Endothelial cell of umbilical vein (primary cell): Measurements from ENCODE around the gene OXA1L. TPM values are rescaled to one million over a fixed set of nuclear protein-coding genes. Genes with fewer than 3 reads are reported as not detected.

ENCODE experiments used
- BruUV-seq: library from RNA; stranded (reverse); fragments of 400-500 nt; replicated peaks from 2 replicates; lab custom pipeline; 2021; lab: Mats Ljungman, UMichigan
- CTCF ChIA-PET: fragments of 300-600, 350-600 bp; sonication (Branson Sonifier 250); formaldehyde crosslinking; loops from one replicate; lab custom pipeline; 2021; ENCODE audit warnings: antibody characterized with exemption, inconsistent platforms; lab: Charles Lee
- POLR2A ChIA-PET: fragments of 300-600, 350-600 bp; sonication (Branson Sonifier 250); formaldehyde crosslinking; loops from one replicate; lab custom pipeline; 2021; ENCODE audit warnings: antibody characterized with exemption, inconsistent platforms; lab: Charles Lee
- DNase-seq: peaks from one replicate; pipeline ENCODE4 v3.0.0-alpha.2; 2011; ENCODE audit warnings: low read depth, low spot score
- FAIRE-seq: peaks from 2 replicates; lab custom pipeline; 2011; peaks lifted over from hg19 to GRCh38; lab: Jason Lieb, UNC
- H2AFZ ChIP-seq: 2 replicates; pipeline ENCODE4 v1.6.0; 2012; ENCODE audit warnings: low read depth, low read length, control low read depth, inconsistent platforms
- H3K27ac ChIP-seq: 2 replicates; pipeline ENCODE4 v1.5.1; 2011; ENCODE audit warnings: low read depth, mild to moderate bottlenecking, control low read depth, low read length, moderate library complexity; ENCODE audit not compliant: insufficient read depth
- H3K27me3 ChIP-seq, 2 experiments: 2 replicates each; pipeline versions ENCODE4 v1.6.0 to v1.6.1; 2011; ENCODE audit warnings: low read length in 2 of 2, mixed read lengths in 1 of 2; ENCODE audit not compliant: control insufficient read depth in 2 of 2, insufficient read depth in 2 of 2
- H3K36me3 ChIP-seq, 2 experiments: 2 replicates in 1 of 2; 3 replicates in 1 of 2; pipeline ENCODE4 v1.5.1; 2011; ENCODE audit warnings: low read length in 2 of 2, mild to moderate bottlenecking in 1 of 2, moderate library complexity in 1 of 2; ENCODE audit not compliant: control insufficient read depth in 2 of 2, insufficient read depth in 2 of 2; ENCODE audit errors: extremely low read depth in 1 of 2
- H3K4me1 ChIP-seq: 3 replicates; pipeline ENCODE4 v1.5.1; 2011; ENCODE audit warnings: mild to moderate bottlenecking, low read length; ENCODE audit not compliant: control insufficient read depth, insufficient read depth; ENCODE audit errors: extremely low read depth
- H3K4me2 ChIP-seq: 2 replicates; pipeline ENCODE4 v1.6.1; 2011; ENCODE audit warnings: low read length, control low read depth, mixed read lengths; ENCODE audit not compliant: insufficient read depth
- H3K4me3 ChIP-seq, 3 experiments: fragments of 200-600 bp in 1 of 3; sonication (generic), shearing (Covaris generic) in 1 of 3; replicated peaks in 1 of 3; 2 replicates each; pipeline ENCODE4 v1.5.1; 2011 to 2016; ENCODE audit warnings: control low read depth in 3 of 3, low read length in 3 of 3, mild to moderate bottlenecking in 2 of 3, inconsistent platforms in 1 of 3, low read depth in 1 of 3, moderate library complexity in 1 of 3; ENCODE audit not compliant: insufficient read depth in 1 of 3
- H3K79me2 ChIP-seq: 2 replicates; pipeline ENCODE4 v1.6.0; 2012; ENCODE audit warnings: low read length, inconsistent platforms; ENCODE audit not compliant: control insufficient read depth, insufficient read depth
- H3K9ac ChIP-seq: replicated peaks from 2 replicates; pipeline ENCODE3; 2011; ENCODE audit warnings: low read length, control low read depth; ENCODE audit not compliant: insufficient read depth; ENCODE audit errors: extremely low read depth
- H3K9me1 ChIP-seq: replicated peaks from 3 replicates; pipeline ENCODE4 v1.6.0; 2011; ENCODE audit warnings: mild to moderate bottlenecking, low read length; ENCODE audit not compliant: control insufficient read depth, insufficient read depth; ENCODE audit errors: extremely low read depth
- H3K9me3 ChIP-seq: replicated peaks from 2 replicates; pipeline ENCODE4 v1.5.1; 2012; ENCODE audit warnings: low read length, inconsistent platforms; ENCODE audit not compliant: control insufficient read depth, insufficient read depth
- H4K20me1 ChIP-seq: replicated peaks from 2 replicates; pipeline ENCODE3; 2011; ENCODE audit warnings: mild to moderate bottlenecking, low read length; ENCODE audit not compliant: control insufficient read depth, insufficient read depth; ENCODE audit errors: extremely low read depth
- CTCF ChIP-seq, 2 donors: IDR thresholded peaks; 1 replicate in 1 of 2; 2 replicates in 1 of 2; pipeline ENCODE4 v1.5.1; 2011; ENCODE audit warnings: low read length in 2 of 2, mild to moderate bottlenecking in 2 of 2, moderate library complexity in 2 of 2, control low read depth in 1 of 2, inconsistent platforms in 1 of 2, low read depth in 1 of 2; ENCODE audit not compliant: insufficient read depth in 1 of 2; ENCODE audit errors: extremely low read depth in 1 of 2
- EZH2 ChIP-seq: IDR thresholded peaks from 2 replicates; pipeline ENCODE4 v1.6.1; 2012; ENCODE audit warnings: borderline replicate concordance, low read depth, mild to moderate bottlenecking, moderate library complexity, low read length, inconsistent platforms; ENCODE audit not compliant: severe bottlenecking
- FOS ChIP-seq: IDR thresholded peaks from 2 replicates; pipeline ENCODE4 v1.6.1; 2011; ENCODE audit warnings: mild to moderate bottlenecking, low read length, moderate library complexity, borderline replicate concordance; ENCODE audit not compliant: insufficient read depth
- GATA2 ChIP-seq: IDR thresholded peaks from 2 replicates; pipeline ENCODE4 v1.7.0; 2011; ENCODE audit warnings: low read depth, mild to moderate bottlenecking, moderate library complexity, mixed read lengths, low read length; ENCODE audit not compliant: insufficient read length, insufficient read depth
- JUN ChIP-seq: IDR thresholded peaks from 2 replicates; pipeline ENCODE4 v1.6.1; 2011; ENCODE audit warnings: borderline replicate concordance, low read depth; ENCODE audit not compliant: insufficient read length, insufficient read depth
- MYC ChIP-seq: IDR thresholded peaks from one replicate; pipeline ENCODE4 v1.6.1; 2011; ENCODE audit warnings: mild to moderate bottlenecking, low read depth, low read length
- POLR2A ChIP-seq: IDR thresholded peaks from 2 replicates; pipeline ENCODE4 v1.6.1; 2012; ENCODE audit warnings: low read depth, mild to moderate bottlenecking, control low read depth, low read length
- POLR2AphosphoS5 ChIP-seq: IDR thresholded peaks from 2 replicates; pipeline ENCODE4 v1.6.1; 2012; ENCODE audit warnings: low read depth, mild to moderate bottlenecking, control low read depth, low read length, moderate library complexity; ENCODE audit not compliant: insufficient read depth
- dilution Hi-C: fragments of 300-500 bp; cut with MboI; formaldehyde crosslinking; loops from one replicate; pipeline ENCODE4 v1.15.0; 2019; ENCODE audit warnings: low sequenced_read_pairs; ENCODE audit not compliant: extremely low pct_ligation_motif_present
- intact Hi-C: fragments of 100-400 bp; cut with micrococcal nuclease; formaldehyde crosslinking; loops from one replicate; pipeline ENCODE4 v1.10.0; 2022
- polyA plus RNA-seq, 4 experiments: library from polyadenylated mRNA; depleted of rRNA in 3 of 4; stranded (reverse) in 3 of 4; unstranded in 1 of 4; fragments of >200 nt; gene quantifications; 2 replicates each; pipeline versions ENCODE4 v1.2.1 to v1.2.3, GENCODE V29; 2011 to 2012; ENCODE audit warnings: missing spikeins in 1 of 4
- total RNA-seq: library from RNA; stranded (reverse); gene quantifications from 2 replicates; pipeline ENCODE4 v1.2.3, GENCODE V29; 2021
- TF ChIP-seq, protein P1 (sequence below): IDR thresholded peaks from 2 replicates; pipeline ENCODE4 v1.6.1; 2011; ENCODE audit not compliant: insufficient read depth, insufficient read length

The OXA1L gene
- total and polyA plus RNA-seq, 2 donors (not counting 3 experiments of a cell fraction or from before 2014, with no cell fraction given): 212 to 294 TPM

DNA sequence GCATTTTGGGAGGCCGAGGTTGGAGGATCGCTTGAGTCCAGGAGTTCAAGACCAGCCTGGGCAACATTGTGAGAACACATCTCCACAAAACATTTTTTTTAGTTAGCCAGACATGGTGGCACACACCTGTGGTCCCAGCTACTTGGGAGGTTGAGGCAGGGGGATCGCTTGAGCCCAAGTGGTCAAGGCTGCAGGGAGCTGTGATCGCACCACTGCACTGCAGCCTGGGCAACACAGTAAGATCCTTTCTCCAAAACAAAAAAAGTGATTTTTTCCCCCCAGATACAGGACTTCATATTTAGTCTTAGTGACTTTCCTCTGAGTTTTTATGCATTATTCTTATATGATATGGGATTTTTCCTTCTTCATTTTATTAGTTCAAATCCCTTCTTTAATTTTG is 20.2 kb downstream of the OXA1L start:
- intact Hi-C loops (no loop called here), dilution Hi-C loops (no loop called here)
- no peak for FAIRE-seq
- Histone ChIP-seq H3K4me2 (no peak overlapping the region), H3K27ac (no peak overlapping the region), H2AFZ (no peak overlapping the region), H3K4me1 (no peaks in the 10 kb centered on the region), H3K27me3 (no peaks in the 10 kb centered on the region), H3K4me3 (no peak overlapping the region), H3K9me3 (no peaks in the 10 kb centered on the region), H3K79me2 (no peaks in the 10 kb centered on the region), H3K9me1 (no peaks in the 10 kb centered on the region), H3K9ac (no peak overlapping the region), H4K20me1 (no peaks in the 10 kb centered on the region), H3K36me3 (no peaks in the 10 kb centered on the region)
- no peak for DNase-seq
- no peak for TF ChIP-seq EZH2
- TF ChIP-seq CTCF (IDR thresholded peaks at IDR 0.05; ENCODE audit: extremely low read depth in 1 of 2, insufficient read depth in 1 of 2, low read depth in 1 of 2, low read length in 2 of 2): no peak
- TF ChIP-seq FOS: no peak
- TF ChIP-seq POLR2A: no peak
- no peak for TF ChIP-seq GATA2
- no peak for TF ChIP-seq POLR2AphosphoS5
- no peak for TF ChIP-seq JUN
- TF ChIP-seq MYC: no peak
- TF ChIP-seq, protein P1, sequence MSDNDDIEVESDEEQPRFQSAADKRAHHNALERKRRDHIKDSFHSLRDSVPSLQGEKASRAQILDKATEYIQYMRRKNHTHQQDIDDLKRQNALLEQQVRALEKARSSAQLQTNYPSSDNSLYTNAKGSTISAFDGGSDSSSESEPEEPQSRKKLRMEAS: no peak
- POLR2A ChIA-PET: no interaction called here
- CTCF ChIA-PET: no interaction called here
- BruUV-seq: no TSS peak
